Astrocyte of the spinal cord (primary cell): ENCODE results near the gene ARRB1.

Experiments used
- DNase-seq: peaks from one replicate; pipeline ENCODE4 v3.0.0; 2011; ENCODE audit warnings: low read depth, low spot score
- H3K4me3 ChIP-seq: 2 replicates; pipeline ENCODE4 v1.5.1; 2011; ENCODE audit warnings: low read depth, mild to moderate bottlenecking, low read length, moderate library complexity
- CTCF ChIP-seq: IDR thresholded peaks from 2 replicates; pipeline ENCODE4 v1.5.1; 2012; ENCODE audit warnings: low read depth, mild to moderate bottlenecking, low read length, inconsistent platforms
- in situ Hi-C: cut with HindIII; loops from 2 replicates; pipeline ENCODE4 v1.10.0; 2017; ENCODE audit warnings: low sequenced_read_pairs

ARRB1 gene

DNA sequence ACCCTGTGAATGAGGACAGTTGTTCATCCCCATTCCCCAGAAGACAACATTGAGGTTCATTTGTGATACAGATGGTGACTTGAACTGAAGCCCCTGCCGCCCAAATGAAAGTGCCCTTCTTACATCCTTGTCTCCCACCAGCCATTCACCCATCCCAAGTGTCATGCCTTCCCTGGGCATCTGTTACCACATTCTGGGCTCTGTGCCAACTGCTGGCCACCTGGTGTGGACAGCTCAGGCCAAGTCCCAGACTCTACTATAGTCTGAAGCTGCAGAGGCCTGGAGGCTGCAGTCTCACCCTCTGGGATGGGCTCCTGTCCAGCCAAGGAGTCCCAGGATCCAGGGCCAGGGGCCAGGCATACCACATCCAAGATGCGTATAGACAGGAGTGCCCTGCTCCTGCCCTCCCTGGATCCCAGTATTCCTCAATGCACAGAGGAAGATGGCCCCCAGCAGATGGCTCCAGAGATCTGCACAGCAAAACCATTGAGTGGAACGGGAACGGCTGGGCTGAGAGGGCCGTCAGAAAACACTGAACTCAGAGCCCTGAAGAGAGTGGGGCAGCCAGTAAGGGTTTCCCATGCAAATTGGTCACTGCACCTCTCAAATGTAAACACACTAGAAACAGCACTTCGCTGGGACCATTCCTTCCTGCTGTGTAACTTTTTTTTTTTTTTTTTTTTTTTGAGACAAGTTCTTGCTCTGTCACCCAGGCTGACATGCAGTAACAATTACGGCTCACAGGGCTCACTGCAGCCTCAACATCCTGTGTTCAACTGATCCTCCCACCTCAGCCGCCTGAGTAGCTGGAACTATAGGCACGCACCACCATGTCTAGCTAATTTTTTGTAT lies 22.8 kb downstream of the ARRB1 start:
- H3K4me3 ChIP-seq = no peak overlapping the region
- TF ChIP-seq CTCF = peak; percentile 76
- DNase-seq = peak; percentile 61
- in situ Hi-C loops = no loop called here

DNA sequence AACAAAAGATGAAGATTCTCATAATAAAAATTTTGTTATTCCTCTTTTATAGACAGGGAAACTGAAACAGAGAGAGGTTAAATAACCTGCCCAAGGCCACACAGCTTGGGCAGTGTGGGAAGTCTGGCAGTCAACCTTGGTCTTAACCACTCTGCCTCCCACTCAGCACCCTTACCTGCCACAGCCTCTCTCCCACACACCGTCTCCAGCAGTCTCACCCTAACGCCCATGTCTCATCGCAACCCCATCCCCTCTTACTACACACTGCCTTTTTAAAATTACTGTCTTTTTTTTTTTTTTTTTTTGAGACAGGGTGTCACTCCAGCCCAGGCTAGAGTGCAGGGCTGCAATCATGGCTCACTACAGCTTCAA lies 25.0 kb downstream of the ARRB1 start:
- no peak overlapping the region for H3K4me3 ChIP-seq
- DNase-seq = no peak
- in situ Hi-C loops = no loop called here
- TF ChIP-seq CTCF = no peak

GRCh38 chr11:75325713-75326438 lies 25.6 kb downstream of the ARRB1 start:
- H3K4me3 ChIP-seq = no peak overlapping the region
- in situ Hi-C loops = no loop called here
- DNase-seq = peak; percentile 86
- no peak for TF ChIP-seq CTCF

DNA sequence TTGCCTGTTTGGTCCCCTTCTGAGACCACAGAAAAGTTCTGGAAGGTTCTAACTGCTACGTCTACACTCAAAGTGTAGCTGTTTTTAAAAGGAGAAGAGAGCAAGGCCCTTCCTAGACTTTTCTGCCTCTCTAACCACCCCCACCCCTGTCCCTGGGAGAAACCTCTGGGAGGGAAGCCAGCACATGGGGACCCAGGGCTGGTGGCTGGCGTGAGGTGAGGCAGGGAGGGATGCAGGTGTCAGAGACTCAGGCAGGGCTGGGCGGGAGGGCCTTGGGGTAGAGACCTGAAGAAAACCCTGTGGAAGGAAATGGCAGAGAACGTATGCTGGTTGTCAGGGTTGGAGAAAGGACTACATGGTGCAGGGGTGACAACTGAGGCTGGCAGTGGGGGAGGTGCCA lies 26.7 kb downstream of the ARRB1 start:
- no peak for TF ChIP-seq CTCF
- in situ Hi-C loops = no loop called here
- H3K4me3 ChIP-seq = no peak overlapping the region
- no peak for DNase-seq

- TF ChIP-seq CTCF = no peak
- in situ Hi-C loops = no loop called here
- no peak for DNase-seq
- no peak overlapping the region for H3K4me3 ChIP-seq
These were observed 27.3 kb downstream of the ARRB1 start for GRCh38 chr11:75324189-75324588.

- TF ChIP-seq CTCF = no peak
- no peak overlapping the region for H3K4me3 ChIP-seq
- in situ Hi-C loops = no loop called here
- no peak for DNase-seq
These were observed 27.9 kb downstream of the ARRB1 start for GRCh38 chr11:75323609-75324008.
